ENCODE results near the gene ZNF384.

ZNF384 gene

DNA sequence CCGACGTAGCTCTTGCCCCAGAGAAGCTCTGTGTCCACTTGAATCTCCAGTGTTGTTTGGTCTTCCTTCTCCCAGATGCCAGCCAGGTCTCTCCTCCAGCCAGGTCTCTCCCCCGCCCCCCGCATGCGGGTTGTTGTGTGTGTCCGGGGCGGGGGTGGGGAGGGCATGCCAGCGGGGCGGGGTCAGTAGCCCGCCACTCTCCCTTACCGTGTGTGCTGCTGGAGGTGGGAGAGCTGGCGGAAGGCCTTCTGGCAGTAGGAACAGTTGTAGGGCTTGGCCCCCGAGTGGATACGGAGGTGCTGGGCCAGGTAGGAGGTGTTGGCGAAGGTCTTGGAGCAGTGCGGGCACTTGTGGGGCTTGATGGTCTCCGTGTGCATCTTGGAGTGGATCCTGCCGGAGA is 17.0 kb downstream of the ZNF384 start:
- Histone ChIP-seq H3K9me3 (replicated peaks; ENCODE audit: low read length) (no peaks in the 10 kb centered on the region), H3K27me3 (ENCODE audit: control insufficient read depth, insufficient read depth, low read length) (no peaks in the 10 kb centered on the region), H3K9ac (ENCODE audit: low read depth, low read length) (no peak overlapping the region), H3K4me1 (ENCODE audit: control insufficient read depth, insufficient read depth, low read length) (no peaks in the 10 kb centered on the region), H3K36me3 (ENCODE audit: insufficient read depth, low read length) (peaks cover 86% of the 10 kb centered on the region), H3K4me2 (ENCODE audit: low read length) (no peak overlapping the region), H3K4me3 (ENCODE audit: low read length) (no peak overlapping the region)

DNA sequence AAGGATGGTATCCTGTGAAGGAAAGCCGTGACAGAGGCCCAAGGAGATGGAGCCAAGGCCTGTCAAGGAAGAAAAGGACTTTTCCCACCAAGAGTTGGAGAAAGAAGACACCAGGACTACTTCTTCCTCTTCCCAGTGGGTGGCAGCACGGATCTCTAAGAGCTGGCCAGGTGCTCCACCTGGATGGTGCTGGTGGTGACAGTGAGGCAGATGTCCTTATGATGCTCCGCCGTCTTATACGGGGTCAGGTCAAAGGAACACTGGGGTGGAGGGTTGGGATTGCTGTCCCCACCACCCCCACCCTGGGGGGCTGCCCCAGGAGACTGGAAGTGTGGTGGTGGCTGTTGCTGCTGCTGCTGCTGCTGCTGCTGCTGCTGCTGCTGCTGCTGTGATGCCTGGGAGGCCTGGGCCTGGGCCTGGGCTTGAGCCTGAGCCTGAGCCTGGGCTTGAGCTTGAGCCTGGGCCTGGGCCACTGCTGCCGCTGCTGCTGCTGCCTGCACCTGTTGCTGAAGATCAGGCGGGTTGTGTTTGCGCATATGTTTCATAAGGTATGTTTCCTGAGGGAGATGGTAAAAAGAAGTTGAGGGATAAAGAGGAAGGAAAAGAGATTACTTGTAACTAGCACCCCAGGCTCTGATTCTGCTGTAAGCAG is 21.5 kb downstream of the ZNF384 start:
- H3K9ac ChIP-seq (ENCODE audit: low read depth, low read length) = no peak overlapping the region
- H3K4me1 ChIP-seq (ENCODE audit: control insufficient read depth, insufficient read depth, low read length) = no peaks in the 10 kb centered on the region
- H3K4me2 ChIP-seq (ENCODE audit: low read length) = no peak overlapping the region
- H3K27me3 ChIP-seq (ENCODE audit: control insufficient read depth, insufficient read depth, low read length) = no peaks in the 10 kb centered on the region
- no peak overlapping the region for H3K4me3 ChIP-seq (ENCODE audit: low read length)
- peaks cover 54% of the 10 kb centered on the region for H3K36me3 ChIP-seq (ENCODE audit: insufficient read depth, low read length)
- no peaks in the 10 kb centered on the region for H3K9me3 ChIP-seq (replicated peaks; ENCODE audit: low read length)

DNA sequence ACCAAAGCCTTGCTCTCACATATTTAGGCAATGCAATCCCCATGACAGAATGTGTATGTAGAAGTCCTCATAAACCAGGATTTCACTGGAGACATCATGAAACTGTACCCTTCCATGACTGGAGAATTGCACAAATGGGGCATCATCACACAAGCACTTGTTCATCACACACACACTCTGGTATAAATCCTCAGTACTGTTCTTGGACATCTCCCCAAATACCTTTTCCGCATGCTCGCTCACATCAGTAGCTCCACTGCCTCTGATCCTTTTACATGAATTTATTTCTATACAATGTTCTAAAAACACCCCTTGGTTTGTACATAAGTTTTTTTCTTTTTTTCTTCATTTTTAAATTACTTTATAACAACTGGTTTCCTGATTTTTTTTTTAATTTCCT is 23.0 kb downstream of the ZNF384 start:
- Histone ChIP-seq H3K9me3 (replicated peaks; ENCODE audit: low read length) (no peaks in the 10 kb centered on the region), H3K36me3 (ENCODE audit: insufficient read depth, low read length) (peaks cover 41% of the 10 kb centered on the region), H3K9ac (ENCODE audit: low read depth, low read length) (no peak overlapping the region)

GRCh38 chr12:6664902-6665301 is 24.3 kb downstream of the ZNF384 start:
- Histone ChIP-seq H3K4me1 (ENCODE audit: control insufficient read depth, insufficient read depth, low read length) (peaks cover 7% of the 10 kb centered on the region), H3K36me3 (ENCODE audit: insufficient read depth, low read length) (peaks cover 28% of the 10 kb centered on the region), H3K9ac (ENCODE audit: low read depth, low read length) (no peak overlapping the region), H3K4me2 (ENCODE audit: low read length) (no peak overlapping the region), H3K9me3 (replicated peaks; ENCODE audit: low read length) (no peaks in the 10 kb centered on the region), H3K4me3 (ENCODE audit: low read length) (no peak overlapping the region), H3K27me3 (ENCODE audit: control insufficient read depth, insufficient read depth, low read length) (no peaks in the 10 kb centered on the region)

More for the DNA sequence above, 23.0 kb downstream of the ZNF384 start:
- Histone ChIP-seq H3K27me3 (ENCODE audit: control insufficient read depth, insufficient read depth, low read length) (no peaks in the 10 kb centered on the region), H3K4me1 (ENCODE audit: control insufficient read depth, insufficient read depth, low read length) (peaks cover 7% of the 10 kb centered on the region), H3K4me3 (ENCODE audit: low read length) (no peak overlapping the region), H3K4me2 (ENCODE audit: low read length) (no peak overlapping the region)

DNA sequence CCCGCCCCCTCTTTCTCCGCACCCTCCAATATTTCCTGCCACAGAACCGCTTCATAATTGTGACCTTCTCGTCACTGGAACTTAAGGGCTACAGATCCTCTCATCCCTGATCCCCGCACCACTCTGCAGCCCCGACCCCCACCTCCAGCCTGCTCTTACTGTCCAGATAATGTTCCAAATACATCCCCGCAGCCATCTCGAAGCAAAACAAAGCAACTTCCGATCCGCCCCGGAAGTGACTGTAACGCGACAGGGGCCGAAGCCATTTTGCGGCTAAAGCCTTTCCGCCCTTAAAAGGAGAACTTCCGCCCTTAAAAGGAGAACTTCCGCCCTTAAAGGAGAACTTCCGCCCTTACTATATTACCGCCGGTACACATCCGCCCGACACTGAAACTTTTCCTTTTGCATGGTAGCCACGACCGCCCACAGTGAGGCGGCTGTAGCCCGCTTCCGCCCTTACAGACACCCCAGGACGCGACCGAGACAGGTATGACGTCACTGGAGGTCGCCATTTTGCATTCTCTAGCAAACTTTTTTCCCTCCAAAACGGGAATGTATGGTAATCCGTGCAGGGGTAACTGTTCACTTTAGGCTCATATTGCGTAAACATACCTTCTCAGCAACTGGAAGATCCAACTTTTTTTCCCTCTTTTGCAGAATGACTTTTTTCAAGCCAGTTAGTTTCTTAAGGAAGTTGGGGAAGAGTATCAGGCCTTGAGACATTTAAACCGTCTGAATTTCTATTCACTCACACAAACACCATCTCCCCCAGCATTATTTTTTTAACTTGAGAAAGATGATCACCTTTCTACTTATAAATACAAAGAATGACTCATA is 26.1 kb downstream of the ZNF384 start, which contains the start of gene ING4:
Gene ING4, minus strand, starts transcription at position 214 of the 837 bp plus-strand sequence. Its CDS starts 18 bp downstream, at position 196.
- peaks cover 7% of the 10 kb centered on the region for H3K4me1 ChIP-seq (ENCODE audit: control insufficient read depth, insufficient read depth, low read length)
- peak within 1 kb of the TSS; percentile 86 for H3K9ac ChIP-seq (ENCODE audit: low read depth, low read length)
- peaks cover 14% of the 10 kb centered on the region for H3K36me3 ChIP-seq (ENCODE audit: insufficient read depth, low read length)
- peak within 1 kb of the TSS; percentile 90 for H3K4me3 ChIP-seq (ENCODE audit: low read length)
- H3K9me3 ChIP-seq (replicated peaks; ENCODE audit: low read length) = no peaks in the 10 kb centered on the region
- H3K4me2 ChIP-seq (ENCODE audit: low read length) = peak within 1 kb of the TSS; percentile 85
- H3K27me3 ChIP-seq (ENCODE audit: control insufficient read depth, insufficient read depth, low read length) = no peaks in the 10 kb centered on the region

DNA sequence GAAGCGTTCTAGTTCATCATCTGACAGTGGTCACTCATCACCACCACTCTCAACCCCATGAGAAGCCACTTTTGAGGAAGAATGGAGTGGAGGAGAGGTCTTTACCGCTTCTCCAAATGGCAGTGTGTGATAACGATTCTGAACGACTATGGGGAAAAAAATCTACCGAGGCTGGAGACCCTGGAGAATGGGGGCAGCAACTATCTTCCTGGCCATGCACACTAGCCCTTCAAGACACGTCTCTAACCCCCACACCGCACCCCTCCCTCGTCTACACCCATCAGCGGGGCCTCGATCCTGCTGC is 26.6 kb downstream of the ZNF384 start:
- H3K4me1 ChIP-seq (ENCODE audit: control insufficient read depth, insufficient read depth, low read length) = peaks cover 7% of the 10 kb centered on the region
- H3K27me3 ChIP-seq (ENCODE audit: control insufficient read depth, insufficient read depth, low read length) = no peaks in the 10 kb centered on the region
- H3K9me3 ChIP-seq (replicated peaks; ENCODE audit: low read length) = no peaks in the 10 kb centered on the region
- H3K4me2 ChIP-seq (ENCODE audit: low read length) = peak overlapping the region; percentile 85
- H3K9ac ChIP-seq (ENCODE audit: low read depth, low read length) = peak overlapping the region; percentile 86
- peak overlapping the region; percentile 90 for H3K4me3 ChIP-seq (ENCODE audit: low read length)
- H3K36me3 ChIP-seq (ENCODE audit: insufficient read depth, low read length) = peaks cover 8% of the 10 kb centered on the region

- H3K9ac ChIP-seq (ENCODE audit: low read depth, low read length) = no peak overlapping the region
- H3K4me3 ChIP-seq (ENCODE audit: low read length) = no peak overlapping the region
- no peak overlapping the region for H3K4me2 ChIP-seq (ENCODE audit: low read length)
- H3K4me1 ChIP-seq (ENCODE audit: control insufficient read depth, insufficient read depth, low read length) = no peaks in the 10 kb centered on the region
- no peaks in the 10 kb centered on the region for H3K27me3 ChIP-seq (ENCODE audit: control insufficient read depth, insufficient read depth, low read length)
- peaks cover 39% of the 10 kb centered on the region for H3K36me3 ChIP-seq (ENCODE audit: insufficient read depth, low read length)
- H3K9me3 ChIP-seq (replicated peaks; ENCODE audit: low read length) = no peaks in the 10 kb centered on the region
Observed at GRCh38 chr12:6653987-6654386, 35.2 kb downstream of the ZNF384 start.

GRCh38 chr12:6653342-6653741 is 35.8 kb downstream of the ZNF384 start:
- H3K4me3 ChIP-seq (ENCODE audit: low read length) = no peak overlapping the region
- peaks cover 39% of the 10 kb centered on the region for H3K36me3 ChIP-seq (ENCODE audit: insufficient read depth, low read length)
- no peaks in the 10 kb centered on the region for H3K9me3 ChIP-seq (replicated peaks; ENCODE audit: low read length)
- H3K9ac ChIP-seq (ENCODE audit: low read depth, low read length) = no peak overlapping the region
- H3K4me2 ChIP-seq (ENCODE audit: low read length) = no peak overlapping the region
- no peaks in the 10 kb centered on the region for H3K4me1 ChIP-seq (ENCODE audit: control insufficient read depth, insufficient read depth, low read length)
- no peaks in the 10 kb centered on the region for H3K27me3 ChIP-seq (ENCODE audit: control insufficient read depth, insufficient read depth, low read length)

- H3K36me3 ChIP-seq (ENCODE audit: insufficient read depth, low read length) = peaks cover 39% of the 10 kb centered on the region
- H3K4me2 ChIP-seq (ENCODE audit: low read length) = no peak overlapping the region
- H3K9me3 ChIP-seq (replicated peaks; ENCODE audit: low read length) = no peaks in the 10 kb centered on the region
- H3K27me3 ChIP-seq (ENCODE audit: control insufficient read depth, insufficient read depth, low read length) = no peaks in the 10 kb centered on the region
- H3K4me1 ChIP-seq (ENCODE audit: control insufficient read depth, insufficient read depth, low read length) = no peaks in the 10 kb centered on the region
- H3K9ac ChIP-seq (ENCODE audit: low read depth, low read length) = no peak overlapping the region
- H3K4me3 ChIP-seq (ENCODE audit: low read length) = no peak overlapping the region
Observed at GRCh38 chr12:6652391-6652790, 36.8 kb downstream of the ZNF384 start.

DNA sequence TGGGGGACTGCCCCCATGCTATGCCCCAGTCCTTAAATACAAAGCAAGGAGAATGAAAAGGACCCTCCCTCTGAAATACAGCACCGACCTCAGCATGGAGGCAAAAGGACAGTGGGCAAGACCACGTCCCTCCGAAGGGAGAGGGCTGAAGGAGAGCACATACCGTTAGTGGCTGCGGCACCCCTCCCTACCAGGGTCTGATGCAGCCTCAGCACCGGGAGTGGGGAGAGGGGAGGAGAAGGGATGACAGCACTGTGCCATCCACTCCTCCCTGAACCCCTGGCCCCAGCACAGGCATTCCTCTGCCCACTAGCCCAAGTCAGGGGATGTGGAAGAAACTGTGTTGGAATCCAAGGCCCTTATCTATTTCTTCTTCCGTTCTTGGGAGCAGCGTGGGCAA is 38.3 kb downstream of the ZNF384 start:
- Histone ChIP-seq H3K36me3 (ENCODE audit: insufficient read depth, low read length) (peaks cover 32% of the 10 kb centered on the region), H3K27me3 (ENCODE audit: control insufficient read depth, insufficient read depth, low read length) (no peaks in the 10 kb centered on the region), H3K4me2 (ENCODE audit: low read length) (no peak overlapping the region), H3K4me3 (ENCODE audit: low read length) (no peak overlapping the region), H3K9me3 (replicated peaks; ENCODE audit: low read length) (no peaks in the 10 kb centered on the region), H3K9ac (ENCODE audit: low read depth, low read length) (no peak overlapping the region), H3K4me1 (ENCODE audit: control insufficient read depth, insufficient read depth, low read length) (no peaks in the 10 kb centered on the region)

- peak within 1 kb of the TSS; percentile 54 for H3K4me3 ChIP-seq (ENCODE audit: low read length)
- peaks cover 9% of the 10 kb centered on the region for H3K9me3 ChIP-seq (replicated peaks; ENCODE audit: low read length)
- H3K27me3 ChIP-seq (ENCODE audit: control insufficient read depth, insufficient read depth, low read length) = peaks cover 4% of the 10 kb centered on the region
- no peak within 1 kb of the TSS for H3K9ac ChIP-seq (ENCODE audit: low read depth, low read length)
- peaks cover 15% of the 10 kb centered on the region for H3K36me3 ChIP-seq (ENCODE audit: insufficient read depth, low read length)
- peak within 1 kb of the TSS; percentile 78 for H3K4me2 ChIP-seq (ENCODE audit: low read length)
- H3K4me1 ChIP-seq (ENCODE audit: control insufficient read depth, insufficient read depth, low read length) = no peaks in the 10 kb centered on the region
Observed at GRCh38 chr12:6647083-6647604, 42.0 kb downstream of the ZNF384 start, which contains the start of gene ACRBP. Gene ACRBP, minus strand, starts transcription at chr12:6647432. Its CDS starts 66 bp downstream, at chr12:6647366.
